Putamen (tissue), 1 donor: Measurements from ENCODE around the gene METTL2B.
A peak's percentile ranks its signal among the peaks of the same experiment; 100 is the strongest.

Experiments
- DNase-seq: peaks from one replicate; pipeline ENCODE4 v3.0.0-alpha.2; 2016; ENCODE audit warnings: low spot score

METTL2B gene

GRCh38 chr7:128476402-128477335, at the start of gene METTL2B:
Gene METTL2B (plus strand): TSS chr7:128476748. CDS start chr7:128476766, 18 bp downstream.
- DNase-seq: peak; percentile 89

- peak; percentile 58 for DNase-seq
These were observed 49.2 kb upstream of the METTL2B start for GRCh38 chr7:128427289-128427891.

DNA sequence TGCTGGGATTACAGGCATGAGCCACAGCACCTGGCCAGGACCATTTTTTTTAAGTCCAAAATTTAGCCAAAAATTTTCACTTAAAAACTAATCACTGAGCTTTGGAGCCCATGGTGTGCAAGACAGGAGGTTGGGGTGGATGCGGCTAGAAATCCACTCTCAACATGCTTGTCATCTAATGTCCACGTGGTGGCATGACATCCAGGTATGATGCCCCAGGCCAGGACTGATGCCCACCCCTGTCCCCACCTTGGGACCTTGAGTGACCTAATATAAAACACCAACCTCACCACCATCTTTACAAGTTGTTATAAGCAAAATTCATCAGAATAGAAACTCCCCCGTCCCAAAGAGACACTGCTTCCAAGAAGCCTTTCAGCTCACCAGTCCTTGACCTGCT, 46.3 kb upstream of the METTL2B start:
- no peak for DNase-seq

DNA sequence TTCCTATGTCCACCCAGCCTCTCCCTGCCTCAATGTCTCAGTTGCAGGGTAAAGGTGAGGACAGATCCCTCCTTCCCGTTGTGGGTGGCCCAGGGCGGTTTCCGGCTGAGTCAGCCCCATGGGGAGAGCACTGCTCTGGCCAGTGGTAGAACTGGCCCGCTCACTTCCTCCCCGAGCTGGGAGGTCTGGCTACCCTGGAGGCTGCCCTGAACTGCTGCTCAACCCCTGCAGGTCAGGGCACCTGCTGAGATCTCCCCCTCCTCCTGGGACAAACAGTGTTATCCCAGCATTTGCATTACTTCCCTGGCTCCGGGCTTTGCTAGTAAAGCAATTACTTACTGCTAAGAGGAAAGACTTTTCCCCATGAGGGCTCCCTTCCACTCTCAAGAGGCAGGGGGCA, 45.3 kb upstream of the METTL2B start:
- no peak for DNase-seq

GRCh38 chr7:128431754-128432153, 44.8 kb upstream of the METTL2B start:
- DNase-seq: no peak

- no peak for DNase-seq
These were observed 41.9 kb upstream of the METTL2B start for GRCh38 chr7:128434413-128435326.

- no peak for DNase-seq
These were observed 41.2 kb upstream of the METTL2B start for GRCh38 chr7:128435327-128435686.

GRCh38 chr7:128437426-128438332, 38.9 kb upstream of the METTL2B start:
- DNase-seq: no peak

DNA sequence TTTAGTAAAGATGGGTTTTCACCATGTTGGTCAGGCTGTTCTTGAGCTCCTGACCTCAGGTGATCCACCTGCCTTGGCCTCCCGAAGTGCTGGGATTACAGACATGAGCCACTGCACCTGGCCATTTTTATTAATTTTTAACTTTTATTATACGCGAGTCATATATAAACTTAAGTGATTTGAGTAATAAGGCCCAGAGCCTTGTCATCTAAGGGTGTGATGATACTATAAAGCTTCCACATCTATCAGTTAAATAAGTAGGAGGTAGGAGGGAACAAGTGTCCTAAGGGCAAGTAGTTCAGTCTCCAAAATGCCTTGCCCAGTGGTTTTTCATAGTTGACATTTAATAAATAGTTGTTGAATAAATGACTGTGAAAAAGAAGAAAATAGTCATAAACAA, 34.2 kb upstream of the METTL2B start:
- no peak for DNase-seq

DNA sequence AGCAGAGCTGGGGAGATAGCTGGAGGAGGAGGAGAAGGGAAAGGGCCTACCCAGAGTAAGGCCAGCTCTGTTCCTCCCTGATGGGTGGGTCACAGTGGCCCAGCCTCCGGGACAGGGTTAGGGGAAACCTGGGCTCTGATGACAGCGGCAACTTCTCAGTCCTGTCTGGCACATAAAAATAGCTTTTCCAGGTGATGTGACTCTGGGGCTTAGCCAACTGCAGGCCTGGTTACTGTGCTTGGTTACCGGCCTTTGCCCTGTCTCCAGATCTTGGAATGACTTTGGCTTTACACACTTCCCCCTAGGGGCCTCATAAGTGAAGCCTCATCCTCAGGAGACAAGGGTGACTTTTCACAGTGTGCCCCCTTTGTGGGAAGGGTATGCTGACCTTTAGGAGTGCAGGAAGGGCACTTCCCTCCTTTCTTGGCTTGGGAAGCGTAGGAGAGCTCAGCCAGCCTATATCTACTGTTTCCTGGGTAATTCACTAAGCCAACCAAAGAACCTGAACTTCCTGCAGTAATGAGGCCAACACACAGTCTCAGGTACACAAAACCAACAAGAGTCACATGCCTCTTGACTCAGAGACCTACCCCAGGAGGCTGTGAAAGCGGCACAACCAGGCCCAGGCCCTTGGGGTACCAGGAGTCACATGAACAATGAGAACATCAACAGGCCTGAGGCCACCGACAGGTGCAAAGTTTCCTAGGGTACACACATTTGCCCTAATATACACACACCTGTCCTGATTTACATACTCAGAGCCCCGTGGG, 32.5 kb upstream of the METTL2B start:
- DNase-seq: no peak

DNA sequence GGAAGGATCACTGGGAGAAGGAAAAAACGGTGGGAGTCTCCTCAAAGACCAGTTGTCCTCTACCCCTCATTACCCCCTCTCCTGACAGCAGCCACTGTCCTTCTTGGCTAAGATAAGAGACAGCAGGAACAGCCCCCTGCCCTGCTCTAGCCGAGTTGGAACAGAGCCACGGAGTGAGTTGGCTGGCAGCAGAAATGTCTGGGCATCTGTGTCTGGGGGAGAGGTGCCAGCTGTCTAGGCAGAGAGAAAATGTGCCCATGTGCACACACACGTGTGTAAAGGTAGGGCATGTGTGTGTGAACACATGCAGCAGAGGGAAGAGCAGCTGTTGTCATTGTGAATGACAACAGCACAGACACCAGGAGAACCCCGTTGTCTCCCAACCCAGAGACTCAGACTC, 30.2 kb upstream of the METTL2B start:
- DNase-seq: no peak

DNA sequence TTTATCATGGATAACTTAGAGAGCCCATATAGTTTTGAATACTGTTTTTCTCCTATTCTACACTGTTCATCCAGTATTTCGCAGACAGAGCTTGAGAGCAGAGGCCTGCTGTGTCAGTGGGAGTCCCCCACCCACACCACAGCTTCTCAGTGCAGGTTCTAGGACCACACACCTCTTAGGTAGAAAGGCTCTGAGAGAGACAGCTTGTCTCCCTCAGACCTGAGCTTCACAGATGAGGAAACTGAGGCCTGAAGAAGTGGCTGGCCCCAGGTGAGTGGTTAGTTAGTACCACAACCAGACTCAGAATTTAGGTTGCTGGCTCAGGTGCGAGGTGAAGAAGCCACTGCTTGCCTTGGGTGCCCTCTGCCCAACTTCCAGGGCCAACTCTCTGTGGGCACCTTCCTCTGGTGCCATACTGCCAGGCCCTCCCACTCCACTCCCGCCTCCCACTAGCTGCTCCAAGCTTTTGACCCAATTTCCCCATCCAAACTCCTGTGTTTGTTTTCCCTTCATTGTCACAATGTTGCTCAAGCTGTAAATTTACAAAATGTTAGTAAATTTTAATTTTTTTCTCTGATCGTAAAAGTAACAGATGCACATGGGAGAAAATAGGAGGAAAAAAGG, 28.5 kb upstream of the METTL2B start:
- DNase-seq: no peak

GRCh38 chr7:128448751-128449302, 27.7 kb upstream of the METTL2B start:
- no peak for DNase-seq

GRCh38 chr7:128450409-128450808, 26.1 kb upstream of the METTL2B start:
- DNase-seq: no peak

GRCh38 chr7:128450913-128451312, 25.6 kb upstream of the METTL2B start:
- DNase-seq: no peak

- DNase-seq: no peak
These were observed 24.0 kb upstream of the METTL2B start for GRCh38 chr7:128452552-128452951.

- DNase-seq: peak; percentile 64
These were observed 22.4 kb upstream of the METTL2B start for GRCh38 chr7:128453836-128454804.

DNA sequence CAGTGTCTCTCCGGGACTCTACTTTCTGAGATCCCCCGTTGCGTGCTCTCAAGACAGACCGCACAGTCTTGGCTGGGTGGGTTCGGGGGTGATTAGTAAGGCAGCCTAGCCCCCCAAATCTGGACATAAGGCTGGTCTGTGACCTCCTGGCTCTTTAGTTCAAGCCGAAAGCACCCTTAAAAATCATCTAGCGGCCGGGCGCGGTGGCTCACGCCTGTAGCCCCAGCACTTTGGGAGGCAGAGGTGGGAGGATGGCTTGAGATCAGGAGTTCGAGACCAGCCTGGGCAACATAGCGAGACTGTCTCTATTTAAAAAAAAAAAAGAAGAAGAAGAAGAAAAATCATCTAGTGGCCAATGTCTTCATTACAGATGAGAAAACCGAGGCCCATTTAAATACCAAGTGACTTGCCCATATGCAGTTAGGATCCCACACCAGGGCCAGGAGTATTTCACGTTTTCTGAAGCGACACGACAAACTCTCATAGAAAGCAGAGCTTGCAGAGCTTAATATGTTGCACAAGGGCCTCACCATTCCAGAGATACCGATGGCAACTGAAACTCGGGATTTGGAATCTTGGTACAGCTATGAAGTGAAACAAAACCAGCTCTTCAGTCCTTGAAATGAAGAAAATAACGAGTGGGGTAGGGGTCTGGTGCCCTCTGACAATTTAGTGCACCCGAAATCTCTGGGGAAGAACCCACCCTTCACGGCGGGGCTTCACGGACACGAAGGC, 21.6 kb upstream of the METTL2B start:
- DNase-seq: no peak
